Adipocyte (in vitro differentiated cells): ENCODE data around the gene GTF2F2.
A peak's percentile ranks its signal among the peaks of the same experiment; 100 is the strongest.

Experiments used
- DNase-seq: peaks from one replicate; pipeline ENCODE4 v3.0.0-alpha.2; 2015; ENCODE audit warnings: low read depth
- H3K27me3 ChIP-seq: replicated peaks from 2 replicates; pipeline ENCODE4 v1.7.0; 2013; ENCODE audit warnings: mild to moderate bottlenecking, low read length, moderate library complexity; ENCODE audit not compliant: control insufficient read depth, insufficient read depth
- H3K36me3 ChIP-seq: 2 replicates; pipeline ENCODE4 v1.7.0; 2013; ENCODE audit warnings: low read length, mild to moderate bottlenecking, moderate library complexity; ENCODE audit not compliant: control insufficient read depth, insufficient read depth, severe bottlenecking
- H3K4me1 ChIP-seq: 2 replicates; pipeline ENCODE4 v1.7.0; 2013; ENCODE audit warnings: mild to moderate bottlenecking, low read length, moderate library complexity; ENCODE audit not compliant: control insufficient read depth, insufficient read depth
- H3K4me3 ChIP-seq: 2 replicates; pipeline ENCODE4 v1.7.0; 2013; ENCODE audit warnings: mild to moderate bottlenecking, low read length, moderate library complexity
- H3K9ac ChIP-seq: 2 replicates; pipeline ENCODE4 v1.7.0; 2013; ENCODE audit warnings: mild to moderate bottlenecking, low read length, moderate library complexity
- H3K9me3 ChIP-seq: 2 replicates; pipeline ENCODE4 v1.7.0; 2013; ENCODE audit warnings: mild to moderate bottlenecking, low read length, moderate library complexity; ENCODE audit not compliant: control insufficient read depth

The GTF2F2 gene

DNA sequence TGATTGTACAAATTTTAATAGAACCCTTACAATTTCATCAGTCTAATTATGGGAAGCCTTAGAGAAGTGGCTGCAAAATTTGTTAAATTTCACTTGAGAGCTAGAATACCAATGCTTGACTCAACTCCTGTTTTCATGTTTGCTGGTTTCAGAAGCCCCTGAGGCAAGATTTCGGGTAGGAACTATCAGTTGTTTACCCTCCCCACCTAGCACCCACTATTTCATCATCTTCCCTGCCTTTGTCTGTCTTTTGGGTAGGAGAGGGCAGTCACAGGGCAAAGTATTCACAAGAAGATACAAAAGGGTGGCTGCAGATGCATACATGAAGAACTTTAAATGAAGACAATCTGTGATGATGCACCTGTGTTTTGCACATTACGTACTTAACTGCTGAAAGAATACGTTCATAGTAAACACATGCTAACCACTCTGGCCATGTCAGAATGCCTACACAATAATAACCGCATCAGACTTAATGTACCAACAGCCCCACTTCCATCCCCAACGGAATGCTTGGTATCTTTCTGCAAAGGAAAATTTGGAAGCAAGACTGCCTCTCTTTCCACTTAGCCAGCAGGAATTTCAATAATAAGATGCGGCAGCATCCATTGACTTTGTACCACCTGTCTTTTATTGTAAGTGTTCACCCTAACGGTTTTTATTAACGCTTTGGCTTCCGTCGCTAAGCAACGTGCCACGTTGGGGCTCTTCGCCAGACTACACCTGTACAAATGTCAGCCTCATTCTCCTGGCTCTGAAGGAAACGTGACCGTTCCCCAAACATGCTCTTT lies 190.2 kb downstream of the GTF2F2 start:
- Histone ChIP-seq H3K9me3 (no peaks in the 10 kb centered on the region), H3K4me1 (peaks cover 6% of the 10 kb centered on the region), H3K36me3 (no peaks in the 10 kb centered on the region), H3K27me3 (peaks cover 10% of the 10 kb centered on the region), H3K9ac (no peak overlapping the region), H3K4me3 (peak overlapping the region; percentile 77)
- DNase-seq = no peak

DNA sequence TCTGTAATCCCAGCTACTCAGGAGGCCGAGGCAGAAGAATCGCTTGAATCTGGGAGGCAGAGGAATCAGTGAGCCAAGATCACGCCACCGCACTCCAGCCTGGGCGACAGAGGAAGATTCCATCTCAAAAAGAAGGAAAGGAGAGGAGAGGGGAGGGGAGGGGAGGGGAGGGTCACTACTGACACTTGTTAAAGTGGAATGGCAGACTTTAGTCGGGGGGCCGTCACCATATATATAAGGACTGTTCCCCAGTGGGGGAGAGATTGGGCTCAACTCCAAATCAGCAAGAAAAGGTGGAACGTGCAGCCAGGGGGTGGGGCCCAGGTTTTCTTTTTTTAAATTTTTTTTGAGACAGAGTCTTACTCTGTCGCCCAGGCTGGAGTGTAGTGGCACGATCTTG lies 194.5 kb downstream of the GTF2F2 start:
- Histone ChIP-seq H3K9me3 (no peaks in the 10 kb centered on the region), H3K36me3 (no peaks in the 10 kb centered on the region), H3K4me1 (peaks cover 8% of the 10 kb centered on the region), H3K4me3 (no peak overlapping the region), H3K9ac (no peak overlapping the region), H3K27me3 (peaks cover 10% of the 10 kb centered on the region)
- no peak for DNase-seq

DNA sequence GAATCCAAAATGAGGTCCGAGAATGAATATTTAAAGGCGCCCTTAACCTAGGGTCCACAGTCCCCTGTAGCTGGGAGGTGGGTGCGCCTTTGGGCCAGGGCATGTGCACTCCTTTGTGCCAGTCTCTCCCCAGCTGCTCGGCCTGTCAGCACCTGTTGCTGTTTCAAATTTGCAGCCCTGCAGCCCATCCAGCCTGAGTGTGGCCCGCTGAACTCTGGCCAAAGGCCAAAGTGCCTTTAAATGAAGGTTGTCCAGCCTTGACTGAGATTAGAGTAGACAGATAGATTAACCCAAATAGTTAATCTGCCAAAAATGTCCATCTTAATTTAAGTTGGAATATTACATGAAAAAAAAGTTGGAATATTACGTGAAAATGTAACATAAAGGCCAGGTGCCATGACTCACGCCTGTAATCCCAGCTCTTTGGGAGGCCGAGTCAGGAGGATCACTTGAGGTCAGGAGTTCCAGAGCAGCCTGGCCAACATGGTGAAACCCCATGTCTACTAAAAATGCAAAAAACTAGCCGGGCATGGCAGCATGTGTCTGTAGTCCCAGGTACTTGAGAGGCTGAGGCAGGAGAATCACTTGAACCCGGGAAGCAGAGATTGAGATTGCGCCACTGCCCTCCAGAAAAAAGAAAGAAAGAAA lies 195.3 kb downstream of the GTF2F2 start:
- H3K27me3 ChIP-seq = peaks cover 5% of the 10 kb centered on the region
- no peak overlapping the region for H3K4me3 ChIP-seq
- no peaks in the 10 kb centered on the region for H3K36me3 ChIP-seq
- no peak for DNase-seq
- no peaks in the 10 kb centered on the region for H3K9me3 ChIP-seq
- no peak overlapping the region for H3K9ac ChIP-seq
- H3K4me1 ChIP-seq = peaks cover 11% of the 10 kb centered on the region

DNA sequence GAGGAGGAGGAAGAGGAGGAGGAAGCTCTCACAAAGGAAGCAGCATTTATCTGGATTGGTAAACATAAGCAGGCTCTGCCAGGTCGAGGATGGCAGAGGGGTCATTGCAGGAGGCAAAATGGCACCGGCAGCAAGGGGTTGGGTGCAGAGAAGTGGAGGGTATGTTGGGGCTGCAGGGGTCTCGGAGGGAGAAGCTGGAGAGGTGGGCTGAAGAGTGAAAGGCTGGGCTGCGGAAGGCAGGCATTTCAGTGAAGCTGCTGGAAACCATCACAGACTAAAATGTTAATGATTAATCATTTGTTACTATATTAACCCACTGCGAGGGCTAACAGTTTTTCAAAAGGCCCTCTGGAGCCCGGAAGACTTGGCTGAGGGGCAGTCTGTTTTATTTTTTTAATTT lies 196.0 kb downstream of the GTF2F2 start:
- no peak for DNase-seq
- no peak overlapping the region for H3K9ac ChIP-seq
- no peaks in the 10 kb centered on the region for H3K9me3 ChIP-seq
- H3K4me1 ChIP-seq = peaks cover 10% of the 10 kb centered on the region
- H3K4me3 ChIP-seq = no peak overlapping the region
- H3K36me3 ChIP-seq = no peaks in the 10 kb centered on the region
- no peaks in the 10 kb centered on the region for H3K27me3 ChIP-seq

DNA sequence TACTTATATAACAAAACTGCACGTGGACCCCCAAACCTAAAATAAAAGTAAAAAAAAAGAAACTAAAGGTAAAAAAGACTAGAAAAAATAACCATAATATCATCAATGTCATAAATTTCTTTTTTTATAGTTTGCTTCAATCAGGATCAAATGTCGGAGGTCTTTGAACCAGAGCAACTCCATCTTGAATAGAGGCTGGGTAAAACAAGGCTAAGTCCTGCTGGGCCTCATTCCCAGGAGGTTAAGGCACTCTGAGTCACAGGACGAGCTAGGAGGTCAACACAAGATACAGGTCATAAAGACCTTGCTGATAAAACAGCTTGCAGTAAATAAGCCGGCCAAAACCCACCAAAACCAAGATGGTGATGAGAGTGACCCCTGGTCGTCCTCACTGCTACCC lies 196.7 kb downstream of the GTF2F2 start:
- no peak overlapping the region for H3K4me3 ChIP-seq
- no peak for DNase-seq
- peaks cover 6% of the 10 kb centered on the region for H3K4me1 ChIP-seq
- H3K9ac ChIP-seq = no peak overlapping the region
- no peaks in the 10 kb centered on the region for H3K9me3 ChIP-seq
- no peaks in the 10 kb centered on the region for H3K27me3 ChIP-seq
- H3K36me3 ChIP-seq = no peaks in the 10 kb centered on the region

DNA sequence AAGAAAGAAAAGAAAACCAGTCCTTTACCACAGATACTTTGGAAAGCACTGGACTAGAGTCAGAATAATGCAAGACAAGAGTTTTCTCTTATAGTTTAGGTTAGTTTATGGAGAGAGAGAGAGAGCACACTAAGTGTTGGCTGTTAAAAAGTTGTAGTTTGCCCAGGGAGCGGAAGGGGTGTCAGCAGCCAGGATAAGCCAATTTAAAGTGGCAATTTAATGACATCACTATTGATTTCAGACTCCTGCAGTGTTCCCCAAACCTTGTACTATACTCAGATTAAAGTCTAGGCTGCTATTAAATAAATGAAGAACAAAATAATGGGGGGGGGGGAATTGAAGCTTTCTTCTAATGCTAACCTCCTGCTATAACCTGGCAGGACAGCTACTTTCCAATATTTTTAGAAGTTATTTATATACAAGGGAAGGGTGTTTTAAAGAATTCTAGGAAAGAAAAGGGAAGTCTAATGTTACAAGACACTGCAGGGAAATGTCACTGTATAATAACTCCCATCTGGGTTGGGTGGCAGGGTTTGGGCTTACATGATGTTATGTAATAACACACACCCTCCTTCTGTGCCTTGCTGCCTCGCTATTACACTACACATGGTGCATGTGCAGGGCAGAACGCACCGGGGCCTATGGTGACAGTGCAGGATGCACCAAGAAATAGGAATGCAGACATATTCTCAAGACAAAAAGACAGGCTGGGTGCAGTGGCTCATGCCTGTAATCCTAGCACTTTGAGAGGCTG lies 200.7 kb downstream of the GTF2F2 start:
- DNase-seq = no peak
- H3K27me3 ChIP-seq = no peaks in the 10 kb centered on the region
- no peaks in the 10 kb centered on the region for H3K9me3 ChIP-seq

DNA sequence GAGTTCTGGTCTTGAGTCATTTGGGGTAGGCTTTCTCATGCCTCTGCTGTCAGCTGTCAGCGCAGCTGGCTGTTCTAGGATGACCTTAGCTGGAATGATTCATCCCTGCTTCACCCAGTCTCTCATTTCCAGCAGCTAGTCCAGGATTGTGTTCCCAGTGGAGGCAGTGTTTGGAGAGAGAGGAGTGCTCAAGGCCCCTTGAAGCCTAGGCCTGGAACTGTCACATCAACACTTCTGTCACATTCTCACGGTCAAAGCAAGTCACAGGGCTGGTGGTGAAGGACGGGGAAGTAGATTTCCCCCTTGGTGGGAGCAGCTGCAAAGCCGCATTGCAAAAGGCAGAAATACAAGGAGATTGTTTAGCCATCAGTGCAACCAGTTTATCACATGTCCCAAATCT lies 205.5 kb downstream of the GTF2F2 start:
- Histone ChIP-seq H3K9ac (peak overlapping the region; percentile 7), H3K36me3 (no peaks in the 10 kb centered on the region), H3K4me3 (no peak overlapping the region), H3K9me3 (no peaks in the 10 kb centered on the region), H3K27me3 (no peaks in the 10 kb centered on the region), H3K4me1 (peaks cover 39% of the 10 kb centered on the region)
- peak; percentile 83 for DNase-seq

More for the DNA sequence above, 200.7 kb downstream of the GTF2F2 start:
- no peak overlapping the region for H3K4me3 ChIP-seq
- H3K4me1 ChIP-seq = peaks cover 19% of the 10 kb centered on the region
- H3K9ac ChIP-seq = no peak overlapping the region
- no peaks in the 10 kb centered on the region for H3K36me3 ChIP-seq

DNA sequence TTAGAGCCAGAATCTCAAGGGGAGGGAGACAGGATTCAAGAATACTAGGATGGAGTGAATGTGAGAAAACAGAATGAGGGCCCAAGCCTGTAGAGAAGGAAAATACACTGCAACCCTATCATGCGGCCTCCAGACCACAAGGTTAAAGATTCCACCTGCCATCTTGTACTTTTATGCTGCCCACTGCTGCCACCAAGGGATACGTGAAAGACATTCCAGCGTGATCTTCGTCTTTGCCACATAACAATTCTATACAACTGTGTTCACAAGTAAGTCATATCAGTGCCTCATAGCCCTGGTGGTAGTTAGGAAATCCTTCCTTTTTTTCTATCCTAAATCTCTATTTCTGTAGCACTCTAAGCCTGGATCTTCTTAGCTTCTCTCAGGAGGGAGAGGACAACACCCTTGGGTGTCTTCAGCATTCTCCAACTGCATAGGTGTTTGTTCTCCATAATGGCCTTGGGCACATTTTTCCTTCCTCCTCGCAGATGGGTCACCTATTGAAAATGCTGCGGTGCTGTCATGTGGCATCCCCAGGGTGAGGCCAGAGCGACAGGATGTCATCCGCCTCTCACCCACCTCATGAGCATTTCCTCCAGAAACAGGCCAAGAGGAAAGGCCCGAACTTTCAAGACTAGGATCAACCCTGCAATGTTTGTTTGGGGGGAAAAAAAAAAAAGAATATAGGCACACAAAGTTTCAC lies 207.1 kb downstream of the GTF2F2 start:
- no peak overlapping the region for H3K9ac ChIP-seq
- H3K27me3 ChIP-seq = no peaks in the 10 kb centered on the region
- peaks cover 54% of the 10 kb centered on the region for H3K4me1 ChIP-seq
- H3K4me3 ChIP-seq = no peak overlapping the region
- H3K36me3 ChIP-seq = no peaks in the 10 kb centered on the region
- no peaks in the 10 kb centered on the region for H3K9me3 ChIP-seq
- DNase-seq = no peak

DNA sequence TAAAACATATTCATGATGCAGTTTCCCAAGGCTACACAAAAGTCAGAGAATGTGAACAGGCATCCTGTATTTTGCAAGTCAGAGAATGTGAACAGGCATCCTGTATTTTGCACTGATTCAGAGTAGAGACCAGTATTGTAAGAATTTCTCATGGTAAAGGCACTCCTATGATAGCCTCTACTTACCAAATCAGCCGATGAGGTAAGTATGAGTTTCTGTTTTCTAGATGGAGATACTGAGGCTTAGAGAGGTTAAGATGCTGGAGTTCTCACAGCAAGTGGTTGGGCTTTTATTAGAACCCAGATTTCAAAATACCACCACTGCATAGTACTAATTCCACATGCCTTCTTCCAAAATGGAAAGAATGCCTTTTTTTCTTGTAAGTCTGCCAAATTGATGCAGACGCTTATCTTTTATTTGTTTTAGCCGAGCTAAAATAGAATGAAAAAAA lies 208.4 kb downstream of the GTF2F2 start:
- Histone ChIP-seq H3K4me1 (peaks cover 66% of the 10 kb centered on the region), H3K4me3 (no peak overlapping the region), H3K9me3 (no peaks in the 10 kb centered on the region), H3K9ac (no peak overlapping the region), H3K36me3 (no peaks in the 10 kb centered on the region), H3K27me3 (no peaks in the 10 kb centered on the region)
- DNase-seq = peak; percentile 85

DNA sequence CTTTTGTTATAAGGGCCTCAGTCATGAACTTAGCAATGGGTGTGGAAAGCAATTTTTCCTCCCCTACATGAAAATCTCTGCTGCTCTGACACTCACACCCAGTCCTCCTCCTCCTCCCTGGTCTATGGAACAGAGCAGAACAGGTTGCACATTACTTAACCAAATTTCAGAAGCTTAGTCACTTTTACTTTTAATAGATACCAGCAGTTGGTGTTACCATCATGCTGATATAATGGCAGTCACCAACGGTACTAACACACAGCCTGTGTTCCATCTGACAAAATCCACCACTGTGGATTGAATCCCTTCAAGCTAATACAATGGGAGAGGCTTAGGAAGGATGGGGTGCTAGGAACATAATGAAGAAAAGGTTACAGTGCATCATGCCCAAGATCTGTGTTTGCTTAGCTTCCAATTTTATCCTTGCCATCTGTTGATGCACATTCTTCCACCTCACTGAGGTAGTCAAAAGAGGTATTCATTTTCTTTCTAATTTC lies 210.9 kb downstream of the GTF2F2 start:
- Histone ChIP-seq H3K36me3 (peaks cover 18% of the 10 kb centered on the region), H3K9ac (no peak overlapping the region), H3K4me1 (peaks cover 77% of the 10 kb centered on the region), H3K9me3 (no peaks in the 10 kb centered on the region), H3K27me3 (no peaks in the 10 kb centered on the region), H3K4me3 (no peak overlapping the region)
- DNase-seq = no peak

DNA sequence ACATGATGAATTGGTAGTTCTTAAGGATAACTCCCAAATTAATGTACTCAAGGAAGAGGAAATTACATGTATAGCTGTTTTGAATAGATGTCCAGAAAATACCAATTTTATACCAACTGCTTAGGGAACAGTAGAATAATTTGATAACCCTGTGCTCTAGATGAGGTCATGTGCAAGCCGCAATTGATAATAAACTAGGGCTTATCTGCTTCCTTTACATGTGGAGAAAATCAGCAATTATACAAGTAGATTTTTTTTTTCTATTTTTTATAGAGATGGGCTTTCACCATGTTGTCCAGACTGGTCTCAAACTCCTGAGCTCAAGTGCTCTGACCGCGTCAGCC lies 211.4 kb downstream of the GTF2F2 start:
- H3K9me3 ChIP-seq = no peaks in the 10 kb centered on the region
- H3K4me3 ChIP-seq = no peak overlapping the region
- H3K27me3 ChIP-seq = no peaks in the 10 kb centered on the region
- peaks cover 78% of the 10 kb centered on the region for H3K4me1 ChIP-seq
- H3K9ac ChIP-seq = no peak overlapping the region
- no peak for DNase-seq
- peaks cover 23% of the 10 kb centered on the region for H3K36me3 ChIP-seq
